Measurements from ENCODE around the gene KCNJ14. TPM values are rescaled to one million over a fixed set of nuclear protein-coding genes. Genes with fewer than 3 reads are reported as not detected.

Gene KCNJ14
- total RNA-seq, 1 experiment from 2014 or later = 3.6 TPM

GRCh38 chr19:48452289-48453190, 2.8 kb upstream of the KCNJ14 start:
- no peaks in the 10 kb centered on the region for H3K27me3 Mint-ChIP-seq (ENCODE audit: insufficient read depth, unreplicated experiment)
- H3K36me3 Mint-ChIP-seq (ENCODE audit: insufficient read depth, unreplicated experiment) = peaks cover 89% of the 10 kb centered on the region
- H3K36me3 ChIP-seq (ENCODE audit: control insufficient read depth, insufficient read depth, low read length) = peaks cover 1% of the 10 kb centered on the region
- no peaks in the 10 kb centered on the region for H3K9me3 Mint-ChIP-seq (ENCODE audit: unreplicated experiment)
- H3K4me1 ChIP-seq = no peaks in the 10 kb centered on the region
- H3K4me3 ChIP-seq (ENCODE audit: low read depth, low read length) = no peak overlapping the region
- POLR2A ChIA-PET = no interaction called here
- peak in 1 of 2 experiments; percentile 26 for DNase-seq
- H3K4me3 Mint-ChIP-seq (ENCODE audit: unreplicated experiment) = no peak overlapping the region
- peaks cover 7% of the 10 kb centered on the region for H3K4me1 Mint-ChIP-seq (ENCODE audit: low read depth, unreplicated experiment)
- intact Hi-C loops (cut with micrococcal nuclease; ENCODE audit: unreplicated experiment) = no loop called here
- no peaks in the 10 kb centered on the region for H3K27me3 ChIP-seq (replicated peaks; ENCODE audit: control insufficient read depth, insufficient read depth, low read length)
- no TSS peak for BruUV-seq (replicated peaks)
- CTCF ChIA-PET = no interaction called here
- H3K9me3 ChIP-seq = no peaks in the 10 kb centered on the region
- TF ChIP-seq, protein P1, sequence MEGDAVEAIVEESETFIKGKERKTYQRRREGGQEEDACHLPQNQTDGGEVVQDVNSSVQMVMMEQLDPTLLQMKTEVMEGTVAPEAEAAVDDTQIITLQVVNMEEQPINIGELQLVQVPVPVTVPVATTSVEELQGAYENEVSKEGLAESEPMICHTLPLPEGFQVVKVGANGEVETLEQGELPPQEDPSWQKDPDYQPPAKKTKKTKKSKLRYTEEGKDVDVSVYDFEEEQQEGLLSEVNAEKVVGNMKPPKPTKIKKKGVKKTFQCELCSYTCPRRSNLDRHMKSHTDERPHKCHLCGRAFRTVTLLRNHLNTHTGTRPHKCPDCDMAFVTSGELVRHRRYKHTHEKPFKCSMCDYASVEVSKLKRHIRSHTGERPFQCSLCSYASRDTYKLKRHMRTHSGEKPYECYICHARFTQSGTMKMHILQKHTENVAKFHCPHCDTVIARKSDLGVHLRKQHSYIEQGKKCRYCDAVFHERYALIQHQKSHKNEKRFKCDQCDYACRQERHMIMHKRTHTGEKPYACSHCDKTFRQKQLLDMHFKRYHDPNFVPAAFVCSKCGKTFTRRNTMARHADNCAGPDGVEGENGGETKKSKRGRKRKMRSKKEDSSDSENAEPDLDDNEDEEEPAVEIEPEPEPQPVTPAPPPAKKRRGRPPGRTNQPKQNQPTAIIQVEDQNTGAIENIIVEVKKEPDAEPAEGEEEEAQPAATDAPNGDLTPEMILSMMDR (IDR thresholded peaks at IDR 0.05; ENCODE audit: insufficient read depth in 1 of 2, low read depth in 1 of 2, low read length in 1 of 2, severe bottlenecking in 1 of 2, unreplicated experiment in 1 of 2) = no peak
- no peak overlapping the region for H3K27ac Mint-ChIP-seq (ENCODE audit: unreplicated experiment)

DNA sequence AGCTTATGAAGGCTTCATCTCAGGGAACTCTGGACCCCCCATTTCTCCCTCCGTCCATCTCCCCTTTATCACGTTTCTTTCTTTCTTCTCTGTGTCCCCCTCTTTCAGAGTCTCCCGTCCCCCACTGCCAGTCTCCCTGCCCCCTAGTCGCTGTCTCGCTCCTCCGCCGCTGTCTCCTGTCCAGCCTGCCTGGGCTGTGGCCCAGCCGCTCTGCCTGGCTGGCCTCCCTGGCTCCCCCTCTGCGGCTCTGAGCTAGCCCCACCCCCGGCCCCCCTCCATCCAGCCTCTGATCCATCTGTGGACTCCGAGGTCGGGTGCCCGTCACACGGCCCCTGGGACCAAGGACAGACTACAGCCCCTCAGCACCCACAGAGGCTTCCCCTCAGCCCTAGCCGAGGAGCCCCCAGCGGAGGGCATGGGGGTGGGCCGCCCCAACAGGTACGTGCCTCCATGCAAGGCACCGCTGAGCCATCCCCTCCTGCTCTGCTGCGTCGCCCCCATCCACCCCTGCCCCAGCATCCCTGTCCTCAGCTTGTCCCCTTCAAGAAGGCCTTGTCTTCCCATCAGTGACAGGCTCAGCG, 1.1 kb upstream of the KCNJ14 start:
- peak in 1 of 2 experiments; percentile 23 for DNase-seq
- H3K9me3 Mint-ChIP-seq (ENCODE audit: unreplicated experiment) = no peaks in the 10 kb centered on the region
- no peaks in the 10 kb centered on the region for H3K27me3 Mint-ChIP-seq (ENCODE audit: insufficient read depth, unreplicated experiment)
- H3K4me1 ChIP-seq = no peaks in the 10 kb centered on the region
- no peaks in the 10 kb centered on the region for H3K9me3 ChIP-seq
- POLR2A ChIA-PET = interaction anchor here (0.6 kb wide), 1 partner anchor 48 kb away, joined by 6 read pairs; no protein-coding TSS in a partner anchor
- peaks cover 1% of the 10 kb centered on the region for H3K36me3 ChIP-seq (ENCODE audit: control insufficient read depth, insufficient read depth, low read length)
- no peak overlapping the region for H3K4me3 ChIP-seq (ENCODE audit: low read depth, low read length)
- intact Hi-C loops (cut with micrococcal nuclease; ENCODE audit: unreplicated experiment) = no loop called here
- no peaks in the 10 kb centered on the region for H3K4me1 Mint-ChIP-seq (ENCODE audit: low read depth, unreplicated experiment)
- no peaks in the 10 kb centered on the region for H3K27me3 ChIP-seq (replicated peaks; ENCODE audit: control insufficient read depth, insufficient read depth, low read length)
- CTCF ChIA-PET = no interaction called here
- TF ChIP-seq, protein P1 (IDR thresholded peaks at IDR 0.05; ENCODE audit: insufficient read depth in 1 of 2, low read depth in 1 of 2, low read length in 1 of 2, severe bottlenecking in 1 of 2, unreplicated experiment in 1 of 2) = no peak
- peaks cover 89% of the 10 kb centered on the region for H3K36me3 Mint-ChIP-seq (ENCODE audit: insufficient read depth, unreplicated experiment)
- H3K4me3 Mint-ChIP-seq (ENCODE audit: unreplicated experiment) = no peak overlapping the region
- H3K27ac Mint-ChIP-seq (ENCODE audit: unreplicated experiment) = peak overlapping the region; percentile 32
- BruUV-seq (replicated peaks) = no TSS peak

- CTCF ChIA-PET = no interaction called here
- H3K9me3 ChIP-seq = no peaks in the 10 kb centered on the region
- no peaks in the 10 kb centered on the region for H3K4me1 Mint-ChIP-seq (ENCODE audit: low read depth, unreplicated experiment)
- BruUV-seq (replicated peaks) = no TSS peak
- POLR2A ChIA-PET = no interaction called here
- H3K36me3 ChIP-seq (ENCODE audit: control insufficient read depth, insufficient read depth, low read length) = no peaks in the 10 kb centered on the region
- TF ChIP-seq, protein P1 (IDR thresholded peaks at IDR 0.05; ENCODE audit: insufficient read depth in 1 of 2, low read depth in 1 of 2, low read length in 1 of 2, severe bottlenecking in 1 of 2, unreplicated experiment in 1 of 2) = no peak
- H3K27me3 Mint-ChIP-seq (ENCODE audit: insufficient read depth, unreplicated experiment) = no peaks in the 10 kb centered on the region
- no peak overlapping the region for H3K4me3 Mint-ChIP-seq (ENCODE audit: unreplicated experiment)
- no peak overlapping the region for H3K27ac Mint-ChIP-seq (ENCODE audit: unreplicated experiment)
- no peaks in the 10 kb centered on the region for H3K9me3 Mint-ChIP-seq (ENCODE audit: unreplicated experiment)
- no peaks in the 10 kb centered on the region for H3K4me1 ChIP-seq
- DNase-seq = peak in 1 of 2 experiments; percentile 33
- H3K27me3 ChIP-seq (replicated peaks; ENCODE audit: control insufficient read depth, insufficient read depth, low read length) = no peaks in the 10 kb centered on the region
- no peak overlapping the region for H3K4me3 ChIP-seq (ENCODE audit: low read depth, low read length)
- H3K36me3 Mint-ChIP-seq (ENCODE audit: insufficient read depth, unreplicated experiment) = peaks cover 91% of the 10 kb centered on the region
- intact Hi-C loops (cut with micrococcal nuclease; ENCODE audit: unreplicated experiment) = no loop called here
Measured at GRCh38 chr19:48455908-48456562, 661 bp downstream of the KCNJ14 start.
